ENCODE measurements around the gene DFFA.
A peak's percentile ranks its signal among the peaks of the same experiment; 100 is the strongest.
"Not testable (repeated sequence)": the region's sequence is repeated elsewhere in the genome, so short reads cannot be mapped to it uniquely, and the experiment has no call there.

The DFFA gene

GRCh38 chr1:10459184-10459583 lies 13.1 kb downstream of the DFFA start:
- DNase-seq (no peak), ATAC-seq (peak; percentile 37)

- no peak for DNase-seq
These were observed 14.5 kb downstream of the DFFA start for GRCh38 chr1:10457875-10458274.

GRCh38 chr1:10457462-10457861 lies 14.9 kb downstream of the DFFA start:
- ATAC-seq, DNase-seq: not testable (repeated sequence)

More at GRCh38 chr1:10457875-10458274, 14.5 kb downstream of the DFFA start:
- no peak for ATAC-seq

- no peak for DNase-seq
These were observed 15.7 kb downstream of the DFFA start for GRCh38 chr1:10456661-10457060.

DNA sequence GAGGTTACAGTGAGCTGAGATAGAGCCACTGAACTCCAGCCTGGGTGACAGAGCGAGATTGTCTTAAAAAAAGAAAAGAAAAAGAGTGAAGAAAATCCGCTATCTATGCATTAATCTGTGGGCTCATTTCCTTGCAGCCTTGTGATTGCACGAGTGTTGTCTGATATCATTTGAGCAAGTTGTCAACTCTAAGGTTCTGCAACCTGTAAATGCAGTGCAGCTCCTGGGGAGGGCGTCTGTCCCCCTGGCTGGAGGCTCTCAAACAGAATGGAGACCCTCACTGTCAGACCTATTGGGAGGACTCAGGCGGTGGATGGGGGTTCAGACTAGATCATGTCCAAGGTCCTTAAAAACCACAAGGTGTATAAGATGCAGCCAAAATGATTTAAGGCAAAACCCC lies 16.3 kb downstream of the DFFA start:
- DNase-seq (no peak), ATAC-seq (no peak)

More at GRCh38 chr1:10456661-10457060, 15.7 kb downstream of the DFFA start:
- ATAC-seq = no peak

GRCh38 chr1:10451287-10451686 lies 21.0 kb downstream of the DFFA start:
- DNase-seq (no peak), ATAC-seq (no peak)

GRCh38 chr1:10450836-10451235 lies 21.5 kb downstream of the DFFA start:
- no peak for DNase-seq
- ATAC-seq = no peak

DNA sequence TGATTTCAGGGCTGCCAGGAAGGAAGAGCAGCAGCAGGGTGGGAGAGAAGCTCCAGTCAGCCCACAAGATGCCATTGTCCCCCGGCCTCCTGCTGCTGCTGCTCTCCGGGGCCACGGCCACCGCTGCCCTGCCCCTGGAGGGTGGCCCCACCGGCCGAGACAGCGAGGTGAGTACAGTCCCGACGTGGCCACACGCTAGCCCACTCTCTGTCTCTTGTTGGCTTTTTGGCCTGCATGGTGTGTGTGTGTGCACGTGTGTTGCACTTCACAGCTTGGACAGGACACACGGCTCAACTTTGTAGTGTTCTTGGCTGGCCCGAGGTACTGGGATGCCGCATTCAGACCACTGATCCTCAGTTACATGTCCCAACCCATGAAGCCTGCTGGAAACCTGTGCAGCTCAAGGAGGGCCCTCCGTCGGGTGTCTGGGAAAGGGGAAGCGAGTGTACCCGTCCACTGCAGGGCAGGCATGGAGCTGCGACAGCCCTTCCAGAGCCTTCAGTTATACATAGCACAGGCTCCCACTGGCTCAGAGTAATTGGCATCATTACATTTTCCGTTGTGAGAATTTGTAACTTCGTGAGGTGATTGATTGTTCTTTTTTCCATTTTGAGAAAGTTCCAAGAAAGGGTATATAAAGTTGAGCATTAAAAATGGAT lies 22.0 kb downstream of the DFFA start:
- DNase-seq (no peak), ATAC-seq (no peak)

GRCh38 chr1:10449751-10450150 lies 22.6 kb downstream of the DFFA start, which contains the start of gene CORT:
Gene CORT (plus strand): TSS chr1:10450031. CDS start chr1:10450224, 193 bp downstream.
- ATAC-seq = no peak
- DNase-seq = no peak

- ATAC-seq = no peak
- no peak for DNase-seq
These were observed 25.4 kb downstream of the DFFA start for GRCh38 chr1:10446790-10447422.

DNA sequence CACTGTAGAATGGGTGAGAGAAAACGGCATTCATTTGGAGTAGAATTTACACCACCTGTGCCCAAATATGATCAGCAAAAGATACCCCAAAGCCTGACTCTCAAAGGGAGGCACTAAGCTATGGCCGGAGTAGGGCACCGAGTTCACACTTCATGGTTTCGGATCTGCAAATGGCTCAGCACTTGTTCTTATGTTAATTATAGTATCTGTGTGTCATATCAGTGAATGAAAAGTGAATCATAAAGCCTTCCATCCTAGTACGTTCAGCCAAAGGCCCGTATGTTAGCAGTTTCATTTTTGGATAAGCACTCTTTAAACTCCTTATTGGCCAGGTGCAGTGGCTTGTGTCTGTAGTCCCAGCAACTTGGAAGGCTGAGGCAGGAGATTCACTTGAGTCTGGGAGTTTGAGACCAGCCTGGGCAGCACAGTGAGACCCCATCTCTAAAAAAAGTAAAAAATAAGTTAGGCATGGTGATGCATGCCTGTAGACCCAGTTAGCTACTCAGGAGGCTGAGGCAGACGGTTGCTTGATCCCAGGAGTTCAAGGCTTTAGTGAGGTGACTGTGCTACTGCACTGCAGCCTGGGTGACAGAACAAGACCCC lies 27.4 kb downstream of the DFFA start:
- no peak for ATAC-seq
- DNase-seq = no peak

- no peak for DNase-seq
- ATAC-seq = no peak
These were observed 28.1 kb downstream of the DFFA start for GRCh38 chr1:10444248-10444647.

DNA sequence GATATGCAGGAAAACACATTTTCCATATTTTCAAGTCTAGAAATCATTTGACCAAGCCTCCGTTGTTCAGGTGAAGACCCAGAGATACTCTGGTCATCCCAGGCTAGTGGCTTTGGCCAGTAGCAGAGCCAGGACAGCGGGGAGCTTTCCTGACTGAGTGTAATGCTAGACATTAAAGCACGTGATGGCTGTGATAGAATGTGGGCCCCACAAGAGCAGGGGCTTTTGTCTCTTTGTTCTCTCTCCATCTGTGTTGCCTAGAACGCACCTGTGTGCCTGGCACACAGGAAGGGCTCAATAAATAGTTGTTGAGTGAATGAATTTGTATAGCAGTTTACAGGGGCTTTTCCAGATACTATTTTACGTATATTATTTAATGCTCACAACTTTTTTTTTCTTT lies 31.5 kb downstream of the DFFA start:
- DNase-seq (no peak), ATAC-seq (no peak)

GRCh38 chr1:10440305-10440704 lies 32.0 kb downstream of the DFFA start:
- DNase-seq = no peak
- no peak for ATAC-seq

GRCh38 chr1:10438677-10439163 lies 33.6 kb downstream of the DFFA start:
- ATAC-seq (no peak), DNase-seq (no peak)

- DNase-seq = no peak
These were observed 35.3 kb downstream of the DFFA start for GRCh38 chr1:10437052-10437451.

GRCh38 chr1:10434590-10434989 lies 37.7 kb downstream of the DFFA start:
- DNase-seq (no peak), ATAC-seq (no peak)

More at GRCh38 chr1:10437052-10437451, 35.3 kb downstream of the DFFA start:
- no peak for ATAC-seq

GRCh38 chr1:10433790-10434189 lies 38.5 kb downstream of the DFFA start:
- DNase-seq (no peak), ATAC-seq (no peak)

DNA sequence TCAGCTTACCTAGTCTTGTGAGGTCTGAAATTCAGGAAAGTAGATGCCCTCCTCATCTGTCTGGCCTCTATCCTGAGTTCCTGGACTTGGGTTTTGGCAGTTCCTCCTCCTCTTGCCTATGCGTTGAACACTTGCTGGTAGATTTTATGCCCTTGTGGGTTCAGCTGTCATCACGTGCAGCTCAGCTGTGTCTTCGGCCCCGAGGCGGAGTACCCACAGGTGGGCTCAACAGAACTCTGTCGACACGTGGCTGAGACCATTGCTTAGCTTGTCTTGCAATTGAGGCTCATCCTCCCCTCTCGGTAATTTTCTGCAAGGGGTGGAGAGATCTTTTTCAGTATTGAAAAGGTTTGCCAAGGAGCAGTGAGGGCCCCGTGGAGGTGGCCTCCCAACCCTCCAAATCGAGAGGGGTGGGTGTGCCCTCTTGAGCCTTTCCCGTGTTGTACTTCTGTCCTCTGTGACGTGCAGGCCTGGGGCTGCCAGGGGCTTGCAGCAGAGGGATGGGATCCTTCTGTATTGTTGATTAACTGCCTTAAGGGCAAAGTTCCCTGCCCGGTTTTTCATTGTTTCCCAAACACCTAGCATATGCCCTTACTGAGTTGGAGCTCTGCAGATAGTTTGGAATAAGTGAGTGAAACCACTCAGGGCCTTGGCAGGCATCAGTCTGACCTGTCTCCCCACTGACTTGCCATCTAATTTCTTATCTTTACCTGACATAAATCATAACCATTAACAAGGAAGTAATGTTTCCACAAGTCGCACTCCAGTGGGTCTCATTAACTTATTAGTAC lies 39.2 kb downstream of the DFFA start:
- DNase-seq (no peak), ATAC-seq (no peak)

- ATAC-seq (no peak), DNase-seq (peak; percentile 27)
These were observed 41.1 kb downstream of the DFFA start for GRCh38 chr1:10431070-10431730.

- ATAC-seq (peak; percentile 85), DNase-seq (peak; percentile 95)
These were observed 41.9 kb downstream of the DFFA start, which contains the start of gene CENPS for GRCh38 chr1:10430216-10431069. Gene CENPS (plus strand): TSS chr1:10430433. CDS start chr1:10430518, 85 bp downstream.

Data from stimulated activated naive CD8-positive, alpha-beta T cell treated with anti-CD3 and anti-CD28 coated beads, Interleukin-15, Interleukin-2, amounts not matched to agents 100 U/mL and 50 U/mL, for 24 hours (primary cell).